ENCODE data around the gene ARID5A. TPM values are rescaled to one million over a fixed set of nuclear protein-coding genes. Genes with fewer than 3 reads are reported as not detected.

ARID5A gene
- total and polyA plus RNA-seq, 4 donors, result 12.5 to 61.9 (median 28.4) TPM

DNA sequence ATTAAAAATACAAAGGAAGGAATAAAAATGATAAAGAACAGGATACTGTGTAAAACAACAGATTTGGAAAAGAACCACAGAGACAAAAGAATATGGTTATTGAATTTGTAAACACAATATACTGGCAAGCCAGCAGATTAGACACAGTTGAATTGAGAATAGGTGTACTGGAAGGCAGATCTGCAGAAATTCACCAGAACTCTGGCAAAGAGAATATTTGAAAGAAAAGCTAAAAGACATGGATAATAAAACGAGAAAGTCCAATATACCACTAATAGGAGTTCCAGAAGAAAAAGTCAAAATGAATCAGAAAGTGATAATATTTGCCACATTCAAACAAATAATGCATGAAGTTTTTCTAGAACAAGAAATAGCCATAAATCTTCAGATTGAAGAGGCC lies 19.5 kb upstream of the ARID5A start:
- Histone ChIP-seq H3K4me3 (no peak overlapping the region), H3K9me3 (ENCODE audit: control insufficient read depth in 4 of 4, insufficient read depth in 3 of 4, low read length in 3 of 4) (no peaks in the 10 kb centered on the region), H3K4me1 (ENCODE audit: control insufficient read depth in 5 of 5, insufficient read depth in 5 of 5, low read length in 5 of 5) (no peaks in the 10 kb centered on the region), H3K36me3 (ENCODE audit: control insufficient read depth in 4 of 4, insufficient read depth in 4 of 4, low read length in 4 of 4) (no peaks in the 10 kb centered on the region), H3K27ac (ENCODE audit: low read depth in 1 of 2, low read length in 1 of 2) (no peak overlapping the region), H3K9ac (ENCODE audit: insufficient read depth in 1 of 2, low read length in 2 of 2) (no peak overlapping the region), H3K27me3 (ENCODE audit: control insufficient read depth in 3 of 3, insufficient read depth in 3 of 3, low read length in 2 of 3) (no peaks in the 10 kb centered on the region)
- DNase-seq (no peak), ATAC-seq (ENCODE audit: insufficient read depth, low FRiP score) (no peak)
- 88 to 91% methylated on average over 1 of the region's 1 CpG for WGBS, 2 donors
- TF ChIP-seq, protein P1, sequence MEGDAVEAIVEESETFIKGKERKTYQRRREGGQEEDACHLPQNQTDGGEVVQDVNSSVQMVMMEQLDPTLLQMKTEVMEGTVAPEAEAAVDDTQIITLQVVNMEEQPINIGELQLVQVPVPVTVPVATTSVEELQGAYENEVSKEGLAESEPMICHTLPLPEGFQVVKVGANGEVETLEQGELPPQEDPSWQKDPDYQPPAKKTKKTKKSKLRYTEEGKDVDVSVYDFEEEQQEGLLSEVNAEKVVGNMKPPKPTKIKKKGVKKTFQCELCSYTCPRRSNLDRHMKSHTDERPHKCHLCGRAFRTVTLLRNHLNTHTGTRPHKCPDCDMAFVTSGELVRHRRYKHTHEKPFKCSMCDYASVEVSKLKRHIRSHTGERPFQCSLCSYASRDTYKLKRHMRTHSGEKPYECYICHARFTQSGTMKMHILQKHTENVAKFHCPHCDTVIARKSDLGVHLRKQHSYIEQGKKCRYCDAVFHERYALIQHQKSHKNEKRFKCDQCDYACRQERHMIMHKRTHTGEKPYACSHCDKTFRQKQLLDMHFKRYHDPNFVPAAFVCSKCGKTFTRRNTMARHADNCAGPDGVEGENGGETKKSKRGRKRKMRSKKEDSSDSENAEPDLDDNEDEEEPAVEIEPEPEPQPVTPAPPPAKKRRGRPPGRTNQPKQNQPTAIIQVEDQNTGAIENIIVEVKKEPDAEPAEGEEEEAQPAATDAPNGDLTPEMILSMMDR (IDR thresholded peaks at IDR 0.05; ENCODE audit: control extremely low read depth, extremely low read depth), result no peak

DNA sequence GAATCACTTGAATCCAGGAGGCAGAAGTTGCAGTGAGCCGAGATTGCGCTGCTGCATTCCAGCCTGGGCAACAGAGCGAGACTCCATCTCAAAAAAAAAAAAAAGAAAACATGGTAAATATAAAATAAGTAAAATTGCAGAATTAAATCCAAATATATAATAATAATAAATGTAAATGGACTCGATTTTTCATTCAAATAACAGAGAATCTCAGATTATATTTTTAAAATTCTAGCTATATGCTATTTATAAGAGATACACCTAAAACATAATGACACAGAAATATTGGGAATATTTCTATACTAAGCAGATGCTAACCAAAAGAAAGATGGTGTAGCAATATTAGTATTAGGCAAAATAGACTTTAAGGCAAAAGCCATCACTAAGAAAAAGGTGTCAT lies 16.3 kb upstream of the ARID5A start:
- Histone ChIP-seq H3K4me1 (ENCODE audit: control insufficient read depth in 5 of 5, insufficient read depth in 5 of 5, low read length in 5 of 5) (no peaks in the 10 kb centered on the region), H3K27ac (ENCODE audit: low read depth in 1 of 2, low read length in 1 of 2) (no peak overlapping the region), H3K9ac (ENCODE audit: insufficient read depth in 1 of 2, low read length in 2 of 2) (no peak overlapping the region), H3K4me3 (no peak overlapping the region), H3K27me3 (ENCODE audit: control insufficient read depth in 3 of 3, insufficient read depth in 3 of 3, low read length in 2 of 3) (no peaks in the 10 kb centered on the region), H3K36me3 (ENCODE audit: control insufficient read depth in 4 of 4, insufficient read depth in 4 of 4, low read length in 4 of 4) (no peaks in the 10 kb centered on the region), H3K9me3 (ENCODE audit: control insufficient read depth in 4 of 4, insufficient read depth in 3 of 4, low read length in 3 of 4) (no peaks in the 10 kb centered on the region)
- WGBS, 2 donors, result 87 to 91% methylated on average over 4 of the region's 4 CpGs
- TF ChIP-seq, protein P1 (IDR thresholded peaks at IDR 0.05; ENCODE audit: control extremely low read depth, extremely low read depth), result no peak
- ATAC-seq (ENCODE audit: insufficient read depth, low FRiP score) (no peak), DNase-seq (no peak)

DNA sequence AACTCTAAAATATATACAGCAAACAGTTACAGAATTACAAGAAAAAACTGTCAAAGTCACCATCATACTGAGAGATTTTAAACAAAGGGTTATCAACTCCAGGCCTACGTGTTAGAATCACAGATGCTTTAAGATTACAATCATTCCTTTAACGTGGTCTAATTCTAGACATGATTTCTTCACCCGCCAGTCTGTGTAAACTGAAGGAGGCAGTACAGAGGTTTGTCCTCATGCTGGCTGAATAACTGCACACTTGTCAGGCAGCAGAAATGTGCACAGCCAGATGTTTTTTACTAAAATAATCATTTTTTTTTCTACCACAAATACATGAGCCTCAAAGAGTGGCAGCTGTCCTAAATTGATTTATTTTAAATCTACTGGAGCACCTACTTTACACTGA lies 15.9 kb upstream of the ARID5A start:
- no peak overlapping the region for H3K4me3 ChIP-seq
- TF ChIP-seq, protein P1 (IDR thresholded peaks at IDR 0.05; ENCODE audit: control extremely low read depth, extremely low read depth), result no peak
- WGBS, 2 donors, result 72% methylated on average over 3 of the region's 3 CpGs
- H3K9me3 ChIP-seq (ENCODE audit: control insufficient read depth in 4 of 4, insufficient read depth in 3 of 4, low read length in 3 of 4), result no peaks in the 10 kb centered on the region
- no peak for ATAC-seq (ENCODE audit: insufficient read depth, low FRiP score)
- H3K27me3 ChIP-seq (ENCODE audit: control insufficient read depth in 3 of 3, insufficient read depth in 3 of 3, low read length in 2 of 3), result no peaks in the 10 kb centered on the region
- H3K36me3 ChIP-seq (ENCODE audit: control insufficient read depth in 4 of 4, insufficient read depth in 4 of 4, low read length in 4 of 4), result no peaks in the 10 kb centered on the region
- no peak overlapping the region for H3K27ac ChIP-seq (ENCODE audit: low read depth in 1 of 2, low read length in 1 of 2)
- DNase-seq, result no peak
- H3K9ac ChIP-seq (ENCODE audit: insufficient read depth in 1 of 2, low read length in 2 of 2), result no peak overlapping the region
- H3K4me1 ChIP-seq (ENCODE audit: control insufficient read depth in 5 of 5, insufficient read depth in 5 of 5, low read length in 5 of 5), result no peaks in the 10 kb centered on the region

DNA sequence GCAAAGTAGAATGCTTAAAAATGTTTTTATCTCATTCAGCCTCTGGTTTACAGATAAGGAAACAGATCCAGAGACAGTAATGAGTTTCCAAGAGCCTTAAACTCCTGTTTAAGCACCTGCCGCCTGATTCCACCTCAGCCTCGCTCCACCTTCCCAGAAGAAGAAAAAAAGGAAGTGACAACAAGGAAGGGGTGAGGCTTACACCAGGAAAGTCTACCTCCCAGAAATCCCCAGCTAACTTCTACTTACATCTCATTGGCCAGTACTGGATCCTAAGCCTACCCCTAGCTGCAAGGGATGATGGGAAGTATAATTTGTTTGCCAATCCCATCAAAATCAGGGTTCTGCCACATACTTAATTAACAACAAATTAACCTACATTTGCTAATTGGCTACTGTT lies 15.3 kb upstream of the ARID5A start:
- TF ChIP-seq, protein P1 (IDR thresholded peaks at IDR 0.05; ENCODE audit: control extremely low read depth, extremely low read depth), result no peak
- 77 to 89% methylated on average over 2 of the region's 2 CpGs for WGBS, 2 donors
- no peak overlapping the region for H3K27ac ChIP-seq (ENCODE audit: low read depth in 1 of 2, low read length in 1 of 2)
- H3K9me3 ChIP-seq (ENCODE audit: control insufficient read depth in 4 of 4, insufficient read depth in 3 of 4, low read length in 3 of 4), result no peaks in the 10 kb centered on the region
- ATAC-seq (ENCODE audit: insufficient read depth, low FRiP score), result no peak
- no peak overlapping the region for H3K4me3 ChIP-seq
- H3K27me3 ChIP-seq (ENCODE audit: control insufficient read depth in 3 of 3, insufficient read depth in 3 of 3, low read length in 2 of 3), result no peaks in the 10 kb centered on the region
- no peak overlapping the region for H3K9ac ChIP-seq (ENCODE audit: insufficient read depth in 1 of 2, low read length in 2 of 2)
- no peak for DNase-seq
- no peaks in the 10 kb centered on the region for H3K4me1 ChIP-seq (ENCODE audit: control insufficient read depth in 5 of 5, insufficient read depth in 5 of 5, low read length in 5 of 5)
- H3K36me3 ChIP-seq (ENCODE audit: control insufficient read depth in 4 of 4, insufficient read depth in 4 of 4, low read length in 4 of 4), result no peaks in the 10 kb centered on the region
